Measurements from ENCODE around the gene BCKDHA.
"Not testable (repeated sequence)": the region's sequence is repeated elsewhere in the genome, so short reads cannot be mapped to it uniquely, and the experiment has no call there.

Gene BCKDHA

GRCh38 chr19:41408256-41408655 is 10.6 kb downstream of the BCKDHA start:
- DNase-seq, result no peak

GRCh38 chr19:41408846-41409245 is 11.2 kb downstream of the BCKDHA start:
- not testable (repeated sequence) for DNase-seq

GRCh38 chr19:41409288-41409687 is 11.7 kb downstream of the BCKDHA start:
- DNase-seq, result no peak

- DNase-seq, result no peak
Observed at GRCh38 chr19:41410336-41411054, 12.9 kb downstream of the BCKDHA start.

GRCh38 chr19:41411100-41411967 is 13.7 kb downstream of the BCKDHA start:
- DNase-seq, result no peak

GRCh38 chr19:41411968-41412265 is 14.3 kb downstream of the BCKDHA start:
- no peak for DNase-seq

- no peak for DNase-seq
Observed at GRCh38 chr19:41412953-41413352, 15.3 kb downstream of the BCKDHA start.

- DNase-seq, result no peak
Observed at GRCh38 chr19:41413947-41414346, 16.3 kb downstream of the BCKDHA start.

- no peak for DNase-seq
Observed at GRCh38 chr19:41414461-41414860, 16.8 kb downstream of the BCKDHA start.

- DNase-seq, result no peak
Observed at GRCh38 chr19:41415154-41415571, 17.5 kb downstream of the BCKDHA start.

- no peak for DNase-seq
Observed at GRCh38 chr19:41416194-41416674, 18.6 kb downstream of the BCKDHA start.

GRCh38 chr19:41420101-41420880 is 22.7 kb downstream of the BCKDHA start:
- DNase-seq, result no peak

GRCh38 chr19:41421314-41421713 is 23.7 kb downstream of the BCKDHA start:
- DNase-seq, result no peak

- no peak for DNase-seq
Observed at GRCh38 chr19:41421973-41422372, 24.4 kb downstream of the BCKDHA start.

GRCh38 chr19:41422456-41422855 is 24.8 kb downstream of the BCKDHA start:
- no peak for DNase-seq

- DNase-seq, result no peak
Observed at GRCh38 chr19:41422955-41423354, 25.3 kb downstream of the BCKDHA start.

GRCh38 chr19:41424335-41425173 is 26.9 kb downstream of the BCKDHA start:
- DNase-seq, result no peak

GRCh38 chr19:41425174-41426115 is 27.8 kb downstream of the BCKDHA start:
- no peak for DNase-seq

- DNase-seq, result no peak
Observed at GRCh38 chr19:41426116-41426841, 28.7 kb downstream of the BCKDHA start.

- DNase-seq, result peak; percentile 55
Observed at GRCh38 chr19:41426952-41427646, 29.5 kb downstream of the BCKDHA start, which contains the start of gene B3GNT8. TSS of gene B3GNT8 (minus strand) at chr19:41427374. CDS start at chr19:41426778, 596 bp downstream.
